HG02943 (cell line): Measurements from ENCODE around the gene PRR4.

ENCODE experiments used
- ATAC-seq: cut with Tn5 transposase; IDR thresholded peaks from one replicate; pipeline ENCODE4 v1.9.1; 2021; ENCODE audit warnings: mild to moderate bottlenecking, low read depth, moderate library complexity; ENCODE audit not compliant: unreplicated experiment

Gene PRR4

GRCh38 chr12:10849425-10849878 is at the start of gene PRR4:
TSS of gene PRR4 (minus strand) at chr12:10849475. CDS start at chr12:10849437, 38 bp downstream.
- no peak for ATAC-seq

DNA sequence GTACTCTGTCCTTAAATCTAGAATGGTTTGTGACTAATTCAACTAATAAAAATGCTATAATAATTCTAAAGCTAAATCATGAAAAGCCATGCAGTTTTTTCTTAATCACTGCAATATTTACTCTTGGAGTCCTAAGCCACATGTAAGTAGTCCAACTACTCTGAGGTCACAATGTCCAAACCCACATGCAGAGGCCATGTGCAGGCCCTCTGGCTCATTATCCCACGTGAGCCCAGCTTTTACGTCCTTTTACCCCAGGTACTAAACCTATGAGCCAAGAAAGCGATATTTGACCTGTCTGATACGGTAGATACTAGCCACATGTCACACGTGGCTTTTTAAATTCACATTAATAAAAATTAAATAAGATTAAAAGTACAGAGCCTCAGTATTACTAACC is 47.6 kb upstream of the PRR4 start:
- ATAC-seq = no peak

DNA sequence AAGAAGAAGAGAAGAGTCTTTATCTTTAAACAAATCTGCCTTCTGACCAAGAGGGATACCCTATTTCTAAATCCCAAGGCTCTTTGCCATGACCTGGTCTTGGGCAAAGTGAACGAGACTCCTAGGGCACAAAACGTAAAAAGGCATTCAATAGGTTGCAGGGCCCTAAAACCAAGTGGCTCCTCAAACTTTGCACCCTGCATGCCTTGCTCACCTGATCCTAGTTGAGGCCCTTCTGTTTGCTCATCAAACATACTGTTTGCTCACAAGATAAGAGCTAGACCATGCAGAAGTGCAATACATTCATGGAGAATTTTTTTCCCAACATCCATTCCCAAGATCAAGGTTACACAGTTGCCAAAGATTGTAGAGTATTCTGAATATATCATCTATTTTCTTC is 42.7 kb upstream of the PRR4 start:
- no peak for ATAC-seq

- ATAC-seq = no peak
These were observed 40.0 kb upstream of the PRR4 start for GRCh38 chr12:10889226-10889625.

DNA sequence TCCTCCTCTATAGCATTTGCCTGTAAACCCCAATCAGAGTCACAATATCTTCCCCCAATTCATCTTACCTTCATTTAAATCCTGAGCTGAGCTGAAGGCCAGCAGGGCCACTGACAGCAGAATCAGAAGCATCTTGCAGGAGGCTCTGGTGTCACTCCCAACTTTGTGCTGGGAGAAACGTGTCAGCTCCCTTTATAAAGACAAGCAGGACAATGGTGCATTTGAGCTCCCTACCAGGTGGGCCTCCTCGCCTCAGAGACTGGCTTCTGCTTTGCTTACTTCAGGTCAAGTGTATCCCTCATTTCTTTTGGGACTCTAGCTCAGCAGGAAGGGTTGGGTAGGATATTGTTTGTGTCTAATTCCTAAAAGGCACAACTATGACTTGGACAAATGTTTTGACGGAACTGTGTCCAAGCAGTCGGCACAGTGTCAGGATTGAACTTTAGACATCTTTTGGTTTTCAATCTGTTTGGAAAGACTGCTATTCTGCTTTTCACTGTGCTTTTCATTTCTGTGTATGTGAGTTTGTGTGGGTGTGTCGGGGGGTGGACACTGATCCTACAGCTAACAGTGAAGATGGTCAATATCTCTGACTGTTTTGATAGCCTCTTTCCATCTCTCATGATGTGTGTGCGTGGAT is 34.9 kb upstream of the PRR4 start, which contains the start of gene PRH1:
PRH1 (minus strand) TSS at position 170 of the 640 bp plus-strand sequence; CDS start at position 132, 38 bp downstream.
- ATAC-seq = no peak

- no peak for ATAC-seq
These were observed 24.1 kb upstream of the PRR4 start for GRCh38 chr12:10873378-10873777.

DNA sequence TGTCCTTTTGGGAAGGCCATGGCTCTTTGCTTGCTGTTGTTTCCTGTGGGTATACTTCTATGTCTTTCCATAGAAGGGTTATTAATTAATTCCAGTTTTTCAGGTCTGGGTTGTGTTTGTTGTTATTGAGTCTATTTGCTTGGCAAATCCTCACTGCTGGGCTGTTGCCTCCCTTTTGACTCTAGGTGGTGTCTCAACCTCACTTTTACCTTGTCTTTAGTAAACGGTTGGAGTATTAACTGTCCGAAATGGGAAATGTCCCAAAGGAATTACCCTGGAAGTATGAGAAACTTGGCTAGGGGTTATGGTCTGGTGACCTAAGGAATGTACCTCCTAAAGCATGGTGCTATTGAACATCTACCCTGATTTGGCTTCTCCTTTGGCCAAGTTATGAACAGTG is 18.1 kb upstream of the PRR4 start:
- no peak for ATAC-seq

GRCh38 chr12:10863512-10864218 is 14.4 kb upstream of the PRR4 start:
- ATAC-seq = no peak

DNA sequence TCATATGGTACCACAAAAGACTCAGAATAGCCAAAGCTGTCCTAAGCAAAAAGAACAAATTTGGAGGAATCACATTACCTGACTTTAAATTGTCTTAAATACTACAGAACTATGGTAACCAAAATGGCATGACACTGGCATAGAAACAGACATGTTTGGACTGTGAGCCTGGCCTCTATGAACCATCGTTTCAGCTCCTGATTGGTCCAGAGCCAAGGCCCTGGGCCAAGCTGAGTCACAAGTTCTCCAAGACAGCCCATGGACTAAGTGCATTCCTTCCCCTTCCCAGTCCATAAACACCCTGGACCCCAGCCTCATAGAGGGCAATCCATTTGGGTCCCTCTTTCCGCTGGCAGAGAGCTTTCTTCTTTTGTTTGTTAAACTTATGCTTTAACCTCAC is 12.1 kb upstream of the PRR4 start:
- no peak for ATAC-seq

DNA sequence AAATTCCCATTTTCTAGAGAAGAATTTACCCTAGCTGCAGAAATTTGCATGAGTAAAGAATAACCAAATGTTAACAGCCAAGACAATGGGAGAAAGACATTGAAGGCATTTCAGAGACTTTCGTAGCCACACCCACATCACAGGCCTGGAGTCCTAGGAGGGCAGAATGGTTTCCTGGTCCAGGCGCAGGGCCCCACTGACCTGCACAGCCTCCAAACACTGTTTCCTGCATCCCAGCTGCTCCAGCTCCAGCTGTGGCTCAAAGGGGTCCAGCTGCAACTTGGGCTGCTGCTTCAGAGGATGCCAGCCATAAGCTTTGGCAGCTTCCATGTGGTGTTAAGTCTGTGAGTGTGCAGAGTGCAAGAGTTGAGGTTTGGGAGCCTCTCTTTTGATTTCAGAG is 6.5 kb upstream of the PRR4 start:
- no peak for ATAC-seq

- no peak for ATAC-seq
These were observed 4.5 kb upstream of the PRR4 start for GRCh38 chr12:10853776-10854175.

DNA sequence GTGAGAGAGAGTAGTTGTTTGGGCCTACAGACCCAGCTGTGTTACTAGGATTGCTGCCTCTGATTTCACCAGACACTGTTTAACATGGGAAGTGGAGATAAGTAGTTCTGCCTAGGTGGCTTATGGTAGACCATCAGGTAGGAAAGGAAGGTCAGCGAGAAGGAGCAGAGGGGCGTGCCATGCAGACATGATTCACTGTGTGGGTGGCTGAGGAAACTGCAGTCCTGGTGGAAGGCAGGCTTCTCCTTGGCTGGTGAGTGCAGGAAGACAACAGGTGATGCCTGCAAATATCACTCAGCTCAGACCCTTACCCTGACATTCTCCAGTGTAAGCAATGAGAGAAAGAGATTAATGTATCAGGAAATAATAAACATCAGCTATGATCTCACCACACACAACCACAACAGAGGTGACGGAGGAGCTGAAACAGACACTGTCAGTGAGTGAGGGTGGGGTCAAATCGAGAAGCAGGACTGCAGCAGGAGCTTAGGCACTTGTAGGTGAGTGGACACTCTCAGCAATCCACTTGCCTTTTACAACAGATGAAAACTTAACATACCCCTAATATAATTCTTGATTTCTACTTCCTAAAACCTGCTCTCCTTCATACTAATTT is 2.1 kb upstream of the PRR4 start:
- ATAC-seq = no peak

GRCh38 chr12:10847744-10848143 is 1.5 kb downstream of the PRR4 start:
- ATAC-seq = no peak

- no peak for ATAC-seq
These were observed 6.4 kb downstream of the PRR4 start for GRCh38 chr12:10842862-10843261.

GRCh38 chr12:10838461-10838860 is 10.8 kb downstream of the PRR4 start:
- no peak for ATAC-seq

GRCh38 chr12:10829994-10830393 is 19.3 kb downstream of the PRR4 start:
- ATAC-seq = no peak

GRCh38 chr12:10826258-10826657 is 23.0 kb downstream of the PRR4 start, which contains the start of gene TAS2R10:
TSS of gene TAS2R10 (minus strand) at chr12:10826358. CDS start at chr12:10826269, 89 bp downstream.
- no peak for ATAC-seq

DNA sequence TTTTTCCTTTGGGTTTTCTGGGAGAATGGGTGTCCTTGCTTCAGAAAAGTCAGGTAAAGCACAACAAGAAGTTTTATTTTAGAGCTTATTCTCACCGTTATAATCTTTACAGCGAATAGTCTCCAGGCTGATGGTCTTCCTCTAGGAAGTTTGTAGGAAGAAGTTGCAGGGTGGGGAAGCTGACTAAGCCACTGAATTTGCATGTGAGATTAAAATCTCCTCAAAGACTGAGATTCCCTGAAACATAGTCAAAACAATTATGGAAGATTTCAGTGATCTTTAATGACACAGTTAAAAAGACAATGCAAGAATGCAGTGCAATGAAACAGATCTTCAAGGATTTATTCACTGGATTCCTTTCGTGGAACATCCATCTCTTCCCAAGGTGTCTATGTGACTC is 24.3 kb downstream of the PRR4 start:
- no peak for ATAC-seq

DNA sequence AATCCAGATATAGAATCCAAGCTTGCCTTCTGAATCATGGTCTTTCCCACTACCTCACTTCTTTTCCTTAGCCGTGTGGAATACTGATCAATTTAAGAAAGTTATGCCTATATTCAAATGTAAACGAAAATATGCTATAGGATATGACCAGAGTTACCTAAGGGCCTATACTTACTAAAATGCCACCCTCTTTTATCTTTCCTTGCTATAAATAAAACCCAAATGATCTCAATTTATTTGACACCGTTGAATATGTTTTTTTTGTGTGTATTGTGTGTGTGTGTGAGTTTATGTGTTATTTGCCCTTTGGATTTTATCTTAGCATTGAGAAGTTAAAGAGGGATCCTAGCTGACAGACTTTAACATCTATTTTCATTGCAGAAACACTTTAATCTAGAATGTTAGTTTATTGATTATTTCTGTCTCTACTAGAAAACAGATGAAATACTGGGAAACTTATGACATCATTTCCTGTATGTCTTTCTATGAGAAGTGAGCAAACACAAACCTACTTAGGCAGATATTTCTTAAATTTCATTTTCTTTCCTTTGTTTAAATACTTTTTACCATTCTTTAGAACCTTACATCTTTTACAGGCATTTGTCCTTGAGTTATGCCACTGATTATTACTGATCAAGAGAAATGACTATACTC is 37.3 kb downstream of the PRR4 start:
- no peak for ATAC-seq

DNA sequence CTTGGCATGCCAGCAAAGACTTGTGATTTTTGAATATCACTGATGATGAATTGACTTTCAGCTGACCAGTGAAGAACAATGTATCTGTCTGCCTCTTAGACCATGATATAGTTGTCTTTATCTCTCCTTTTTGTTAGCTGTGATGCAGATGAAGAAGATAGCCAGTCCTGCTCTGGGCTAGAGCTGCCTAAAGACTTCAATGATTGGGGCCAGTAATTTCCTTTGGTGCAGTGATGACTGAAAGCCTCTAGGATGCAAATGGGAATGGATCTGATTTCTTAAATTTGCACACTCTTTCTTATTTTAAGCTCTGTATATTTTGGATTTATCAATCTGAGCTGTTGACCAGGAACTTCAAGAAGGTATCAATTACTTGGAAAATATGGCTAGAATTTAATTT is 39.2 kb downstream of the PRR4 start, which contains the start of gene TAS2R9:
TAS2R9 (minus strand) TSS at position 101 of the 400 bp plus-strand sequence; CDS start at position 8, 93 bp downstream.
- no peak for ATAC-seq

- ATAC-seq = no peak
These were observed 42.1 kb downstream of the PRR4 start, which contains the start of gene TAS2R8 for GRCh38 chr12:10807186-10807585. TSS of gene TAS2R8 (minus strand) at chr12:10807286. CDS start at chr12:10806980, 306 bp downstream.
